ENCODE data around the gene CLDN1. TPM values are rescaled to one million over a fixed set of nuclear protein-coding genes. Genes with fewer than 3 reads are reported as not detected.

CLDN1 gene
- total and polyA plus RNA-seq, 10 of the 15 experiments (the other 5 are each of a cell fraction or from before 2014, with no cell fraction given) = 3.4 to 22.8 (median 8.5) TPM

DNA sequence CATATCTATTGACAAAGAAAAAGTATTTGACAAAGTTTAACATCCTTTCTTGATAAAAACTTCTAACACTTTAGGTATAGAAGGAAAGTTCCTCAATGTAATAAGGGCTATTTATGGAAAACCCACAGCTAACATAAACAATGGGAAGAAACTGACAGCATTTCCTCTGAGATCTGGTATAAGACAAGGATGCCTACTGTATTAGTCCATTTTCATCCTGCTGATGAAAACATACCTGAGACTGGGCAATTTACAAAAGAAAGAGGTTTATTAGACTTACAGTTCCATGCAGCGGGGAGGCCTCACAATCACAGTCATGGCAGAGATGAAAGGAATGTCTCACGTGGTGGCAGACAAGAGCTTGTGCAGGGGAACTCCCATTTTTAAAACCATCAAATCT is 17.8 kb upstream of the CLDN1 start:
- no peak overlapping the region for H3K9ac ChIP-seq (ENCODE audit: control insufficient read depth, insufficient read depth, low read length)
- no peaks in the 10 kb centered on the region for H3K79me2 ChIP-seq (ENCODE audit: control insufficient read depth, insufficient read depth, low read length)
- no peak overlapping the region for H2AFZ ChIP-seq (ENCODE audit: control insufficient read depth, low read depth, low read length)
- H3K36me3 ChIP-seq (ENCODE audit: control insufficient read depth in 2 of 2, insufficient read depth in 2 of 2, low read length in 1 of 2) = no peaks in the 10 kb centered on the region
- intact Hi-C loops (cut with micrococcal nuclease; ENCODE audit: unreplicated experiment) = no loop called here
- no peak overlapping the region for H3K4me2 ChIP-seq (ENCODE audit: control insufficient read depth, insufficient read depth)
- SMC1A ChIA-PET (ENCODE audit: uncharacterized antibody, unreplicated experiment) = interaction anchor here (0.6 to 4.0 kb wide), 7 partner anchors 10 to 103 kb away, joined by 3 to 20 read pairs (median 7); no protein-coding TSS in a partner anchor
- RAD21 ChIA-PET (ENCODE audit: unreplicated experiment) = interaction anchor here (0.6 to 2.1 kb wide), 5 partner anchors 14 to 99 kb away, joined by 3 to 9 read pairs (median 5); partner anchors contain the start of gene CLDN1
- H3K9me3 ChIP-seq (replicated peaks; ENCODE audit: control insufficient read depth, insufficient read depth, low read length) = no peaks in the 10 kb centered on the region; the same call in 2 of the 3 replicates
- TF ChIP-seq USF1 (IDR thresholded peaks at IDR 0.05; ENCODE audit: borderline replicate concordance, extremely low read length, insufficient read depth, low read depth, low read length) = no peak
- TF ChIP-seq DPF2 (IDR thresholded peaks at IDR 0.05) = no peak
- TF ChIP-seq, protein P1, sequence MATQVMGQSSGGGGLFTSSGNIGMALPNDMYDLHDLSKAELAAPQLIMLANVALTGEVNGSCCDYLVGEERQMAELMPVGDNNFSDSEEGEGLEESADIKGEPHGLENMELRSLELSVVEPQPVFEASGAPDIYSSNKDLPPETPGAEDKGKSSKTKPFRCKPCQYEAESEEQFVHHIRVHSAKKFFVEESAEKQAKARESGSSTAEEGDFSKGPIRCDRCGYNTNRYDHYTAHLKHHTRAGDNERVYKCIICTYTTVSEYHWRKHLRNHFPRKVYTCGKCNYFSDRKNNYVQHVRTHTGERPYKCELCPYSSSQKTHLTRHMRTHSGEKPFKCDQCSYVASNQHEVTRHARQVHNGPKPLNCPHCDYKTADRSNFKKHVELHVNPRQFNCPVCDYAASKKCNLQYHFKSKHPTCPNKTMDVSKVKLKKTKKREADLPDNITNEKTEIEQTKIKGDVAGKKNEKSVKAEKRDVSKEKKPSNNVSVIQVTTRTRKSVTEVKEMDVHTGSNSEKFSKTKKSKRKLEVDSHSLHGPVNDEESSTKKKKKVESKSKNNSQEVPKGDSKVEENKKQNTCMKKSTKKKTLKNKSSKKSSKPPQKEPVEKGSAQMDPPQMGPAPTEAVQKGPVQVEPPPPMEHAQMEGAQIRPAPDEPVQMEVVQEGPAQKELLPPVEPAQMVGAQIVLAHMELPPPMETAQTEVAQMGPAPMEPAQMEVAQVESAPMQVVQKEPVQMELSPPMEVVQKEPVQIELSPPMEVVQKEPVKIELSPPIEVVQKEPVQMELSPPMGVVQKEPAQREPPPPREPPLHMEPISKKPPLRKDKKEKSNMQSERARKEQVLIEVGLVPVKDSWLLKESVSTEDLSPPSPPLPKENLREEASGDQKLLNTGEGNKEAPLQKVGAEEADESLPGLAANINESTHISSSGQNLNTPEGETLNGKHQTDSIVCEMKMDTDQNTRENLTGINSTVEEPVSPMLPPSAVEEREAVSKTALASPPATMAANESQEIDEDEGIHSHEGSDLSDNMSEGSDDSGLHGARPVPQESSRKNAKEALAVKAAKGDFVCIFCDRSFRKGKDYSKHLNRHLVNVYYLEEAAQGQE (IDR thresholded peaks at IDR 0.05; ENCODE audit: low read depth, low read length) = no peak
- TF ChIP-seq LARP7 (IDR thresholded peaks at IDR 0.05) = no peak
- no peak for TF ChIP-seq IRF5 (IDR thresholded peaks at IDR 0.05; ENCODE audit: borderline replicate concordance)
- no peak for TF ChIP-seq NR2C1 (IDR thresholded peaks at IDR 0.05)
- no peak for TF ChIP-seq FOXM1 (IDR thresholded peaks at IDR 0.05; ENCODE audit: low read depth, low read length)
- no peak for TF ChIP-seq SMAD1 (IDR thresholded peaks at IDR 0.05; ENCODE audit: low read depth, partially characterized antibody)
- TF ChIP-seq ZNF274 (IDR thresholded peaks at IDR 0.05; ENCODE audit: insufficient read depth, insufficient read length) = no peak
- TF ChIP-seq RELA (IDR thresholded peaks at IDR 0.05; ENCODE audit: borderline replicate concordance, partially characterized antibody) = no peak
- no peak for TF ChIP-seq USF2 (IDR thresholded peaks at IDR 0.05; ENCODE audit: borderline replicate concordance, low read depth, low read length)
- no peak for TF ChIP-seq EED (IDR thresholded peaks at IDR 0.05; ENCODE audit: low read depth)
- TF ChIP-seq SP1 (IDR thresholded peaks at IDR 0.05; ENCODE audit: low read depth, low read length) = no peak
- TF ChIP-seq TAF1 (IDR thresholded peaks at IDR 0.05; ENCODE audit: borderline replicate concordance, low read depth, low read length) = no peak
- FAIRE-seq (no peak), ATAC-seq (no peak), DNase-seq (ENCODE audit: low read depth, low spot score) (no peak)
- H3K4me1 ChIP-seq (ENCODE audit: control insufficient read depth, insufficient read depth, low read length) = no peaks in the 10 kb centered on the region
- no peak overlapping the region for H3K27ac ChIP-seq (ENCODE audit: control insufficient read depth, insufficient read depth)
- H3K27me3 ChIP-seq (replicated peaks in 1 of 2; ENCODE audit: control insufficient read depth in 2 of 2, insufficient read depth in 2 of 2, low read length in 1 of 2) = no peaks in the 10 kb centered on the region
- 50% methylated on average over 2 of the region's 2 CpGs for WGBS (ENCODE audit: insufficient coverage, insufficient replicate concordance, low lambda C conversion rate, missing lambda C conversion rate)
- in situ Hi-C loops (cut with MboI) = no loop called here
- no peak overlapping the region for H3K4me3 ChIP-seq
- no TSS peak for BruUV-seq (replicated peaks)
- POLR2A ChIA-PET = no interaction called here
- CTCF ChIA-PET = interaction anchor here (1.0 to 3.2 kb wide), 4 partner anchors 11 to 141 kb away, joined by 3 to 17 read pairs (median 8); no protein-coding TSS in a partner anchor
- H4K20me1 ChIP-seq (ENCODE audit: control insufficient read depth, insufficient read depth) = no peaks in the 10 kb centered on the region

Data from GM12878 (cell line).